HK-2 (cell line): Measurements from ENCODE around the gene FBXO42.
"Not testable (repeated sequence)": the region's sequence is repeated elsewhere in the genome, so short reads cannot be mapped to it uniquely, and the experiment has no call there.

Experiments
- DNase-seq: peaks from one replicate; pipeline ENCODE4 v3.0.0-alpha.2; 2018; ENCODE audit not compliant: unreplicated experiment

The FBXO42 gene

DNA sequence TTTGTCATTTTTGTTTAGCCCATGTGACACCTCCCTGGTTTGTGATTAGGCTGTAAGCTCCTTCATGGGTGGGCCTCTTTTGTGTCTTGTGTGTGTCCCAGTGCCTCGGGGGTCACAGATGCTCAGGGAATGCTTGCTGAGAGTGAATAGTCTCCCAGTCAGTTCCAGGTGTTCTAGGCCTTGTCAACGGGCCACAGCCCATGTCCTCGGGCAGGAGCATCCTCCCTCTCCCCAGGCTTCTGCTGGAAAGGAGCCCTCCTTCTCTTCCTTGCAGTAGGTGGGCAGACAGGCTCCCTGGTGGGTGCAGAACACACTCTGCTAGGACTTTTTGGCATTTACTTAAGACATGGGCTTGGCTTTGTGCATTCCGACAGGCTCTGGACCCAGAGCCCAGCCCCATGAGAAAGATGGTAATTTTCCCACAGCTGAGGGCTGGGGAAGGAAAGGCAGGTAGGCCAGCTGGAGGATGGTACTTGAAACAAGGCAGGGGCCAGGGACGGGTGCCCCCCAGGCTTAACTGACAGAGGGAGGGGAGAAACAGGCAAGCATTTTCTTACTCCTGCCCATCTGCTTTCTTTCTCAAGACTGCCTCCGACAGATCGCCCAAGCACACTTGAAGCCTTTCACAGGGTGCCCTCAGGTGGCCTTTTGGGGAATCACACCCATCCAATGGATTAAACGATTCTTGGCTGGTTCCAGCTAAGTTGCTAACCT, 108.2 kb downstream of the FBXO42 start:
- peak; percentile 78 for DNase-seq

DNA sequence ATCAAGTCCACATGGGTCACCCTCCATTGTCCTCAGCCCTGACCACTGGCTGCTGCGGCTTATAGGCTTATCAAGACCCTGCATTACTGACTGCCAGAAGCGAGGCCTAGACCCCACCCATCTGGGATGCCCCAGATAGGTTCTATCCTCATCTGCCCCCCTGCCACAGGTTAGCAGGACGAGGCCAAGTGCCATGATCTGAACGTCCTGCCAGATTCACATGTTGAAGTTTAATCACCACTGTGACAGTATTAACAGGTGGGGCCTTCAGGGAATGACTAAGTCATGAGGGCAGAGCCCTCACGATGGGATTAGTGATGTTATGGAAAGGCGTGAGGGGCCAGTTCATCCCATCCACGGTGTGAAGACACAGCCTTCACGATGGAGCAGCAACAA, 109.1 kb downstream of the FBXO42 start:
- DNase-seq, result no peak

DNA sequence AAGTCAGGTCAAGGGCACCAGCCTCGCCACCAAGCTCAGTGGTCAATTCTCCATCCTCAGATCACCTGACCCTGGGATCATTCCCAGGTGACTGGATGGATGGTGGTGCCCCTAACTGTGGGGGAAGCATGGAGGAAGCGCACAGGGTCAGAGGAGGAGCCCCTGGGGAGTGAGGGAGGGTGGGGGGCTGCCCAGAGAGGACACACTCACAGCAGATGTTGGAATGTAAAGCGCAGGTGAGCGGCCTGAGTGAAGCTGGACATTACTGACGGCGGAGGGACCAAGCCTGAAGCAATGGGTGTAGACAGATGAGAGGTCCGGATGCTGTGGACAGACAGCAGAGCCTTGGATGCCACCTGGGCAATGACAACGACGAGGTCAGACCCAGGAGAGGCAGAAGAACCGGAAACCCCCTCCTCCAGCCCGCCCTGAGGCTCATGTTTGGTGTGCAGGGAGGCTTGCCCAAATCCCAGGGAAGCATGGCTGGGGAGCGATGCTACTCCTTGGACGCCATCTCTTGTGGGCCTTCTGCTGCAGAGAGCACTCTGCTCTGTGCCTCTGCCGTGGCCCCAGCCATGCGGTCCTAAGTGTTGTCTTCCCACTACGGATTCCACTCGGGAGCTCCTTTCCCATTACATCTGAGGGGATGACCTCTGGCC, 109.6 kb downstream of the FBXO42 start:
- DNase-seq, result no peak

- DNase-seq, result no peak
These were observed 111.0 kb downstream of the FBXO42 start for GRCh38 chr1:16241221-16241708.

DNA sequence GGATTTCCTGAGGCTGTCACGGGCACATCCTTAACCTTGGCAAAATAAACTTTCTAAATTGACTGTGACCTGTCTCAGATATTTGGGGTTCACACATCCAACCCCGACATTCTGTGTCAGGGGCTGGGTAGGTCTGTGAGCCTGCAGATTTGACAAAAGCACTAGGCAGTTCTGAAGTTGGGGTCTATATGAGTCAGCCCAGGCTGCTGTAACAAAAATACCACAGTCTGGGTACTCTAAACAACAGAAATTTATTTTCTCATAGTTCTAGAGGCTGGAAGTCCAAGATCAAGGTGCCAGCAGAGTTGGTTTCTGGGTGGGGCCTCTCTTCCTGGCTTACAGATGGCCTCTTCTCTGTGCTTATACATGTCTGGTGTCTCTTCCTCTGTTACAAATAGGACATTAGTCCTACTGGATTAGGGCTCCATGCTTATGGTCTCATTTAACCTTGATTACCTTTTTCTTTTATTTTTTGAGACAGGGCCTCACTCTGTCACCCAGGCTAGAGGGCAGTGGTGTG, 112.2 kb downstream of the FBXO42 start:
- no peak for DNase-seq

- no peak for DNase-seq
These were observed 114.9 kb downstream of the FBXO42 start for GRCh38 chr1:16237343-16237830.

DNA sequence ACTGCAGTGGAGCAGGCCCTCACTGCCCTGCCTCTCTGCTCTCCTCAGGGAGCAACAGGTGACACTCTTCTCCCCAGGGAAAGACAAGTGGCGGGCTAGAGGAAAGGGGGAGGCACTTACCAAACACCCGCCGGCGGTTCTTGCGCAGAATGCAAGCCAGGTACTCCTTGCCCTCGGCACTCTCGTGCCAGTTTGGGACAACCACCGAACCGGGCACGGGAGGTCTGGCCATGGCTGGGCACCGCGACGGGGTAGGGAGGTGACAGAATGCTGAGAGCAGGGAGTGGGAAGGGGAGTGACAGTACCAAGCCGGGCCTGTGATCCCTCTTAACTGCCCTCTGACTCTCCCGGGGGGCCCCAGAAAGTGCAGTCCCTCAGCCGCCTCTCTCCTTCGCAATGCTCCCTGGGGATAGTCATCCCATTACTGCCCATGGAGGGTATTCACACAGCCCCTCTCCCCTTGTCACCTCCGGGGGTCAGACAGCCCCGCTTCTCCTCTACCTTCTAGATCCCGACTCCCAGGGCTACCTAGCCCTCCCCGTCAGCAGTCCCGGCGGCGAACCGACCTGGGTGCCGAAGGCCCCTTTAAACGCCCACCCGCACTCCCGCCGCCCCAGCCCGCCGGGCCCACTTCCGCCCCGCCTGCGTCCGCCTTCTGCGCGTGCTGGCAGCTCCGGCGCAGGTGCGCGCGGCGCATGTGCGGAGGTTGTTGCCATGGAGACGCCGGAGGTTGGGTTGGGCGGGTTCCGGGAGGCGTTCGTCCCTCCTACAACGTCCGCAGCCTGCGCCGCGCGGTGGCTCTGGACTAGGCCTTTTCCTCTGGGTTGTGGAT, 115.6 kb downstream of the FBXO42 start, which contains the start of gene CPLANE2:
TSS of gene CPLANE2 (minus strand) at position 673 of the 832 bp plus-strand sequence. CDS start at position 232, 441 bp downstream.
- DNase-seq, result peak; percentile 94

GRCh38 chr1:16235944-16236510, 116.3 kb downstream of the FBXO42 start:
- DNase-seq, result peak; percentile 50

DNA sequence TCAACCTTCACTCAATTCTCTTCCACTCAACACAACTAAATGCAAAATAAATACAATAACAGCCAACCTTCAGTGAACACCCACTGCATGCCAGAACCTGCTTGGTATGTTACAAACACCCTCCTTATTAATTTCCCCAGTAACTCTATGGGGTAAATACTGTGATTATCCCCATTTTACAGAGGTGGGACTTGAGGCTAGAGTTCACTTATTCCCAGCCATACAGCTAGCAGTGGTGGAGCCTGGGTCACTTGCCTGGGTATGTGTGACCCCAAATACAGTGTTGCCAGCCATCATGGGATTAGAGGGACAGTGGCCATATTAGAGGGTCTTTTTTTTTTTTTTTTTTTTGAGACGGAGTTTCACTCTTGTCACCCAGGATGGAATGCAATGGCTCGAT, 116.9 kb downstream of the FBXO42 start:
- no peak for DNase-seq

DNA sequence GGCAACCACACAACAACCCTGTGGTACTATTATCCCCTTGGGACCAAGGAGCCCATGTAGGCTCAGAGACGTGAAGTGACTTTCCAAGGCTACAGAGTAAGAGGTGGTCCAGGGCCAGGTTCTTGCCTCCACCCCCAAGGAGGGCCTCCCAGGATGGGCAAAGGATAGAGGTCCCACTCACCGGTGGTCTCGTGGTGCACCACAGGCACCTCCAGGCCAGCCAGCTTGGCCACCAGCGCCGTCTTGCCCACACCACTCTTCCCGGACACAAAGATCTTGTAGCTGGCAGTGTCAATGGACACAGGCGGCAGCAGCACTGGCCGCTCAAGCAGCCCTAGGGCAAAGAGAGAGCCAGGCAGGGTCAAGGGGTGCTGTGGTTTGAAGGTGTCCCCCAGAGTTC, 118.8 kb downstream of the FBXO42 start:
- no peak for DNase-seq

GRCh38 chr1:16232316-16232710, 120.0 kb downstream of the FBXO42 start:
- DNase-seq, result no peak

GRCh38 chr1:16231331-16232315, 120.7 kb downstream of the FBXO42 start:
- peak; percentile 42 for DNase-seq

DNA sequence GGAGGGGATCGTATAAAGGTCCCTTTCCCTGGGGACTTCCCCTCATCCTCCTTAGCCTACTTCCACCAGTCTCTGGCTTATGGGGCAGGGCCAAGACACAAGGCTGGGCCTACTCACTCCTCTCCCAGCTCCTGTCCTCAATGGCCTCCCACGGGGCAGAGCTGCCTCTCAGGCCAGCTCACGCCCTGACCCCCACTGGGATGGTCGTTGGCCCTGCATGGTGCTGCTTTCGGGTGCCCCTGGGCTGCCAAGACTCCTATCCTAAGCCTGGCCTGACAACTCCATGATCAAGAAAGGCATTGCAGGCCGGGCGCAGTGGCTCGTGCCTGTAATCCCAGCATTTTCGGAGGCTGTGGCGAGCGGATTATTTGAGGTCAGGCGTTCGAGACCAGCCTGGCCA, 121.5 kb downstream of the FBXO42 start:
- DNase-seq, result no peak

GRCh38 chr1:16229976-16230740, 122.1 kb downstream of the FBXO42 start:
- no peak for DNase-seq

DNA sequence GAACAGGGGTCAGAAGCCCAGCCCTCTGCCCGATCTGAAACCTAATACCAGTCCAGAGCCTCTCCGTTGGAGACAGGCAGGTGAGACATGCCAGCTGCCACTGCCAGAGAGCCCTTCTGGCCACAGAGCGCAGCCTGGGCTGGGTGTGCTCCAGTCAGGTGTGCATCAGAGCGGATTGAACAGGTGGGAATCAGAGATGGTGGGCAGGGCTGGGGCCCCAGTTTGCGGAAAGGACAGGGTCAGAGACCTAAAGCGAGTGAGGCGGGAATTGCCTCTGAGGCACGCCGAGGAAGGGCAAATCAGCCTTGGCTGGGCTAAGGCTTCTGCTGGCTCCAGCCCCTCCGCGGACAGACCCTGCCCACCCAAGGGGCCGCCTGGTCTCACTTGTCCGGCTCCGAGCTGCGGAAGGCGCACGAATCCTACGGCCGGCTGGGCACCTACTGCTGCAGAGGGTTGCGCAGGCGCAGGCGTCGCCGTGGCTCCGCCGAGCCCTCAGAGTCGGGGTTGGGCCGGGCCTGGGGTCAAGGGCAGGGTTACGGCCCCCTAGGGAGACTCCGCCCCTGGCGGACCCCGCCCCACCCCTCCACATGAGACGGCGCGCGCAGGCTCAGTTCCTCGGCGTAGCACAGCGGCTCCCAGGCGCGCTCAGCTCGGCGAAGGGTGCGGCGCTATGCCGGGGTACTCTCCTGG, 125.6 kb downstream of the FBXO42 start:
- no peak for DNase-seq

- no peak for DNase-seq
These were observed 126.2 kb downstream of the FBXO42 start for GRCh38 chr1:16226129-16226489.

DNA sequence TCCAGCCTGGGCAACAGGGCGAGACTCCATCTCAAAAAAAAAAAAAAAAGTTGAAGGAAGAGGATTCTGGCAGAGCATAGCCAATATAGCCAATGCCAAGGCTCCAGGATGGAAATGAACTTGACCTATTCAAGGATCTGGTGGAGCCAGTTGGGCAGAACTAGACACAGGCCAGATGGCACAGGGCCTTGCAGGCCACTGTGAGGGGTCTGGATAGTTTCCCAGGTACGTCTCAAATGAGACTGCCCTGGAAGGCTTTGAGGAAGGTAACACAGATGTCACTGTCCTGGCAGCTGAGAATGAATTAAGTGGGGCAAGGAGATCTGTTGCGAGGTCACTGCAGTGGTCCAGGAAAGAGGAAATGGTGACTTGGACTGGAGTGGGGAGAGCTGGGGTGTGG, 127.8 kb downstream of the FBXO42 start:
- no peak for DNase-seq

GRCh38 chr1:16222716-16223115, 129.6 kb downstream of the FBXO42 start:
- not testable (repeated sequence) for DNase-seq

DNA sequence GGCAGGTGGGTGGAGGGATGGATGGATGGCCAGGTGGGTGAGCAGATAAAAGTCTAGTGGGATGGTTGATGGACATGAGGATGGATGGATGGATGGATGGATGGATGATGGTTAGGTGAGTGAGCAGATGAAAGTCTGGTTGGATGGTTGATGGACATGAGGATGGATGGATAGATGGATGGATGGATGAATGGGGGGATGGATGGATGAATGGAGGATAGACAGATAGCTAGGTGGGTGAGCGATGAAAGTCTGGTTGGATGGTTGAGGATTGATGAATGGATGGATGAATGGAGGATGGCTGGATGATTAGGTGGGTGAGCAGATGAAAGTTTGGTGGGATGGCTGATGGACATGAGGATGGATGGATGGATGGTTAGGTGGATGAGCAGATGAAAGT, 130.8 kb downstream of the FBXO42 start:
- no peak for DNase-seq
